Osteocyte (in vitro differentiated cells): ENCODE data around the gene HMGCS2. TPM values are rescaled to one million over a fixed set of nuclear protein-coding genes. Genes with fewer than 3 reads are reported as not detected.

Experiments used
- DNase-seq: peaks from one replicate; pipeline ENCODE4 v3.0.0; 2021; ENCODE audit warnings: mixed read lengths; ENCODE audit not compliant: unreplicated experiment; ENCODE audit errors: extremely low spot score
- H3K27ac Mint-ChIP-seq: one replicate; pipeline ENCODE4 v1.8.0; 2021; ENCODE audit warnings: mild to moderate bottlenecking, mixed read lengths; ENCODE audit not compliant: unreplicated experiment
- H3K27me3 Mint-ChIP-seq: one replicate; pipeline ENCODE4 v1.8.0; 2021; ENCODE audit warnings: mixed read lengths; ENCODE audit not compliant: unreplicated experiment
- H3K36me3 Mint-ChIP-seq: one replicate; pipeline ENCODE4 v1.8.0; 2021; ENCODE audit warnings: mixed read lengths; ENCODE audit not compliant: unreplicated experiment
- H3K4me1 Mint-ChIP-seq: one replicate; pipeline ENCODE4 v1.8.0; 2021; ENCODE audit warnings: mixed read lengths; ENCODE audit not compliant: unreplicated experiment
- H3K4me3 Mint-ChIP-seq: one replicate; pipeline ENCODE4 v1.8.0; 2021; ENCODE audit warnings: mild to moderate bottlenecking, moderate library complexity, mixed read lengths; ENCODE audit not compliant: unreplicated experiment
- H3K9me3 Mint-ChIP-seq: one replicate; pipeline ENCODE4 v1.8.0; 2021; ENCODE audit warnings: mixed read lengths; ENCODE audit not compliant: unreplicated experiment
- CTCF ChIP-seq: fragments of 200-600 bp; sonication (generic); IDR thresholded peaks from 2 replicates; pipeline ENCODE4 v1.5.0; 2021; ENCODE audit warnings: antibody characterized with exemption, mild to moderate bottlenecking, moderate library complexity
- total RNA-seq: library from RNA; stranded (reverse); gene quantifications from 2 replicates; pipeline ENCODE4 v1.2.1, GENCODE V29; 2021

HMGCS2 gene
- total RNA-seq, 1 donor from 2014 or later, result not detected

GRCh38 chr1:119814288-119814687 lies 45.6 kb upstream of the HMGCS2 start:
- H3K4me3 Mint-ChIP-seq, result no peak overlapping the region

GRCh38 chr1:119811985-119812557 lies 43.4 kb upstream of the HMGCS2 start:
- H3K27me3 Mint-ChIP-seq, result peaks cover 81% of the 10 kb centered on the region
- TF ChIP-seq CTCF, result no peak
- no peak for DNase-seq
- H3K4me1 Mint-ChIP-seq, result peaks cover 1% of the 10 kb centered on the region
- H3K9me3 Mint-ChIP-seq, result no peaks in the 10 kb centered on the region
- H3K4me3 Mint-ChIP-seq, result no peak overlapping the region
- no peak overlapping the region for H3K27ac Mint-ChIP-seq
- no peaks in the 10 kb centered on the region for H3K36me3 Mint-ChIP-seq

More at GRCh38 chr1:119814288-119814687, 45.6 kb upstream of the HMGCS2 start:
- H3K4me1 Mint-ChIP-seq, result no peaks in the 10 kb centered on the region
- no peak for DNase-seq
- peaks cover 70% of the 10 kb centered on the region for H3K27me3 Mint-ChIP-seq
- H3K36me3 Mint-ChIP-seq, result no peaks in the 10 kb centered on the region
- no peak overlapping the region for H3K27ac Mint-ChIP-seq
- no peak for TF ChIP-seq CTCF
- no peaks in the 10 kb centered on the region for H3K9me3 Mint-ChIP-seq

GRCh38 chr1:119811387-119811786 lies 42.7 kb upstream of the HMGCS2 start, which contains the start of gene REG4:
TSS of gene REG4 (minus strand) at chr1:119811460. CDS start at chr1:119808769, 2,691 bp downstream.
- no peak for TF ChIP-seq CTCF
- no peaks in the 10 kb centered on the region for H3K36me3 Mint-ChIP-seq
- peaks cover 83% of the 10 kb centered on the region for H3K27me3 Mint-ChIP-seq
- peaks cover 1% of the 10 kb centered on the region for H3K4me1 Mint-ChIP-seq
- no peak within 1 kb of the TSS for H3K4me3 Mint-ChIP-seq
- H3K9me3 Mint-ChIP-seq, result no peaks in the 10 kb centered on the region
- no peak for DNase-seq
- no peak within 1 kb of the TSS for H3K27ac Mint-ChIP-seq

- peak; percentile 96 for TF ChIP-seq CTCF
- Mint-ChIP-seq H3K27me3 (peaks cover 84% of the 10 kb centered on the region), H3K4me1 (peaks cover 1% of the 10 kb centered on the region), H3K27ac (no peak overlapping the region), H3K4me3 (no peak overlapping the region), H3K36me3 (no peaks in the 10 kb centered on the region), H3K9me3 (no peaks in the 10 kb centered on the region)
- DNase-seq, result no peak
Observed at GRCh38 chr1:119808972-119809550, 40.4 kb upstream of the HMGCS2 start.

- peaks cover 84% of the 10 kb centered on the region for H3K27me3 Mint-ChIP-seq
- no peak overlapping the region for H3K4me3 Mint-ChIP-seq
- no peak for DNase-seq
- no peaks in the 10 kb centered on the region for H3K9me3 Mint-ChIP-seq
- H3K36me3 Mint-ChIP-seq, result no peaks in the 10 kb centered on the region
- no peak for TF ChIP-seq CTCF
- peaks cover 1% of the 10 kb centered on the region for H3K4me1 Mint-ChIP-seq
- H3K27ac Mint-ChIP-seq, result no peak overlapping the region
Observed at GRCh38 chr1:119808491-119808890, 39.8 kb upstream of the HMGCS2 start.
